Inflammatory macrophage treated with lipopolysaccharide for 4 hours (primary cell): Measurements from ENCODE around the gene KCNG1.
A peak's percentile ranks its signal among the peaks of the same experiment; 100 is the strongest.

ENCODE experiments used
- DNase-seq: peaks from one replicate; pipeline ENCODE4 v3.0.0-alpha.2; 2020

KCNG1 gene

GRCh38 chr20:51034988-51035656 lies 12.2 kb upstream of the KCNG1 start:
- DNase-seq = no peak

GRCh38 chr20:51034476-51034875 lies 11.6 kb upstream of the KCNG1 start:
- no peak for DNase-seq

GRCh38 chr20:51029963-51030920 lies 7.3 kb upstream of the KCNG1 start:
- DNase-seq = no peak

GRCh38 chr20:51029556-51029955 lies 6.6 kb upstream of the KCNG1 start:
- DNase-seq = no peak

GRCh38 chr20:51028616-51029212 lies 5.8 kb upstream of the KCNG1 start:
- no peak for DNase-seq

GRCh38 chr20:51027035-51027795 lies 4.3 kb upstream of the KCNG1 start:
- DNase-seq = no peak

GRCh38 chr20:51026269-51026668 lies 3.4 kb upstream of the KCNG1 start:
- DNase-seq = no peak

GRCh38 chr20:51024761-51025160 lies 1.9 kb upstream of the KCNG1 start:
- no peak for DNase-seq

- DNase-seq = no peak
Observed at GRCh38 chr20:51023617-51024155, 779 bp upstream of the KCNG1 start.

GRCh38 chr20:51022227-51022802 lies 592 bp downstream of the KCNG1 start:
- DNase-seq = no peak

- DNase-seq = no peak
Observed at GRCh38 chr20:51021067-51022025, 1.6 kb downstream of the KCNG1 start.

- DNase-seq = no peak
Observed at GRCh38 chr20:51020657-51021056, 2.2 kb downstream of the KCNG1 start.

- DNase-seq = no peak
Observed at GRCh38 chr20:51019656-51020592, 3.0 kb downstream of the KCNG1 start.

GRCh38 chr20:51017251-51017650 lies 5.7 kb downstream of the KCNG1 start:
- no peak for DNase-seq

- DNase-seq = no peak
Observed at GRCh38 chr20:51016521-51016920, 6.4 kb downstream of the KCNG1 start.

GRCh38 chr20:51014797-51015722 lies 7.8 kb downstream of the KCNG1 start:
- DNase-seq = peak; percentile 14

GRCh38 chr20:51013577-51014330 lies 9.2 kb downstream of the KCNG1 start:
- no peak for DNase-seq

- no peak for DNase-seq
Observed at GRCh38 chr20:51012357-51012756, 10.6 kb downstream of the KCNG1 start.
